Superior temporal gyrus (tissue), 1 donor: ENCODE data around the gene ALDH3B1.
"Not testable (repeated sequence)": the region's sequence is repeated elsewhere in the genome, so short reads cannot be mapped to it uniquely, and the experiment has no call there.

Experiments
- DNase-seq: peaks from one replicate; pipeline ENCODE4 v3.0.0-alpha.2; 2016; ENCODE audit errors: extremely low spot score

ALDH3B1 gene, protein sequence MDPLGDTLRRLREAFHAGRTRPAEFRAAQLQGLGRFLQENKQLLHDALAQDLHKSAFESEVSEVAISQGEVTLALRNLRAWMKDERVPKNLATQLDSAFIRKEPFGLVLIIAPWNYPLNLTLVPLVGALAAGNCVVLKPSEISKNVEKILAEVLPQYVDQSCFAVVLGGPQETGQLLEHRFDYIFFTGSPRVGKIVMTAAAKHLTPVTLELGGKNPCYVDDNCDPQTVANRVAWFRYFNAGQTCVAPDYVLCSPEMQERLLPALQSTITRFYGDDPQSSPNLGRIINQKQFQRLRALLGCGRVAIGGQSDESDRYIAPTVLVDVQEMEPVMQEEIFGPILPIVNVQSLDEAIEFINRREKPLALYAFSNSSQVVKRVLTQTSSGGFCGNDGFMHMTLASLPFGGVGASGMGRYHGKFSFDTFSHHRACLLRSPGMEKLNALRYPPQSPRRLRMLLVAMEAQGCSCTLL

DNA sequence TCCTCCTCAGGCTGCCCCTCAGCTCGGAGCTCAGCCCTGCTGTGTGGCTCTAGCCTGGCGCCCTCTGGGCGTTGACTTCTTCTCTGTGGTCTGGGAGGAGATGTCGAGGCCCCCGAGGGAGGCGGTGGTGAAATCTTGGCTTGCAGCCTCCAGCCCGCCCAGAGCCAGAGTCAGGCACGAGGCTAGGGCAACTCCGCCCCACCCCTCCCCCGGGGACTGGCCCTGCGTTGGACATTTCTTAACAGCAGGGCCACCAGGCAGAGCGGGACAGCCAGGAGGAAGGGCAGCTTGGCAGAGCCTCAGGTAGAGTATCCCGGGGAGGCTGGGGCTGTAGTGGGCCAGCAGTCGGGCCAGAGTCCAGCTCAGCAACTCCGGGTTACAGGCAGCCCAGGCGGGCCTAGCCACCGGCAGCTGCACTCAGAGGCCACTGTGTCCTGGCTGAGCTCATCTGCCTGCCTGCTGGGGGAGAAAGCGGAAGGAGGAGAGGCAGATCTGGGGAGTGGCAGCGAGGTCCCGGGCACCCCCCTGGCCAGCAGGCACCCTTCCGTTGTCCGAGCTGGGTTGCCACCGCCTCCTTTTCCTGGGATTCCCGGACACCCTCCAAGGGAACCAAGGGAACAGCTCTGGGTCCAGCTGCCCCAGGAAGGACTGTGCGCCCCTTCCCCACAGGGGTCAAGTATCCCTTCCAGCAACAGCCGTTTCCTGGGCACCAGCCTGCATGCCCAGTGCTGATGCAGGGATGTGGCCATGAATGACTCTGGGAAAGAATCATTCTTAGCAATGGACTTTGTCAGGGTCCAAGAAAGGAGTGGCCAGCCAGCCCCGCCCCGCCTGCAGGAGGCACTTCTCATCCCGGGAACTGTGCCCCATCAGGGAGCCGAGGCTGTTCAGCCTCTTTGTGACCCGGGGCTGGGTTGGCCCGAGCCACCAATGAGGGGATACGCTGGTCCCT lies at the start of gene ALDH3B1:
Gene ALDH3B1 (plus strand): TSS at position 238 of the 952 bp plus-strand sequence. CDS start 4,971 bp downstream, outside the sequence.
- peak; percentile 48 for DNase-seq

DNA sequence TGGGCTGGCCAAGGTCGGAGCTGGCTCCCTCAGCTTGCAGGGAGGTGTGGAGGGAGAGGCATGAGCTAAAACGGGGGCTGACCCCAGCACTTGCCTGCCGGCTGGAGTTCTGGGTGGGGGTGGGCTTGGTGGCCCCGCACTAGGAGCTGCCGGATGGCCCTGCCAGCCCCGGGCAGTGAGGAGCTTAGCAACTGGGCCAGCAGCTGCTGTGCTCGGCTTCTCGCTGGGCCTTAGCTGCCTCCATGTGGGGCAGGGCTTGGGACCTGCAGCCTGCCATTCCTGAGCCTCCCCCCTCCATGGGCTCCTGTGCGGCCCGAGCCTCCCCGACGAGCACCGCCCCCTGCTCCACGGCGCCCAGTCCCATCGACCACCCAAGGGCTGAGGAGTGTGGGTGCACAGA lies 46.9 kb upstream of the ALDH3B1 start:
- not testable (repeated sequence) for DNase-seq

DNA sequence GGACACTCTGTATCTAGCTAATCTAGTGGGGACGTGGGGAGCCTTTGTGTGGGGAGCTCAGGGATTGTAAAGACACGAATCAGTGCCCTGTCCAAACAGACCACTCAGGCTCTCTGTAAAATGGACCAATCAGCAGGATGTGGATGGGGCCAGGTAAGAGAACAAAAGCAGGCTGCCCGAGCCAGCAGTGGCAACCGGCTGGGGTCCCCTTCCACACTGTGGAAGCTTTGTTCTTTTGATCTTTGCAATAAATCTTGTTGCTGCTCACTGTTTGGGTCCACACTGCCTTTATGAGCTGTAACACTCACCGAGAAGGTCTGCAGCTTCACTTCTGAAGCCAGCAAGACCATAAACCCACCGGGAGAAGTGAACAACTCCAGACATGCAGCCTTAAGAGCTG lies 46.2 kb upstream of the ALDH3B1 start:
- not testable (repeated sequence) for DNase-seq

DNA sequence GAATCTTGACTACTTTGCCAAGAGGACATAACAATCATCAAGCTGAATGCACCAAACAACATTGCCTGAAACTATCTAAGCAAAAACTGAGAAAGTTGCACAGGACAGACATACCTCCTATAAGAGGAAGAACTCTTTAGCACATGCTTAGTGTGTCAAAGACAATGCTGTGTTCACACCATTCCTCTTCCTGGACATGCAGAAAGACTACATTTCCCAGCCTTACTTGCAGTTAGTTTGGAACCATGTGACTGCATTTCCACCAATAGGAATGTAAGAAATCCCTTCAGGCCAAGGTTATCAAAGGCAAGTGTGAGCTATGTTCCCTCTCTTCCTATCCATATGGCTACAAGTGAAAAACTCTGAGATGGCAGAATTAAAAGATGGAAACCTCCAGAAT lies 45.4 kb upstream of the ALDH3B1 start:
- DNase-seq, result not testable (repeated sequence)

DNA sequence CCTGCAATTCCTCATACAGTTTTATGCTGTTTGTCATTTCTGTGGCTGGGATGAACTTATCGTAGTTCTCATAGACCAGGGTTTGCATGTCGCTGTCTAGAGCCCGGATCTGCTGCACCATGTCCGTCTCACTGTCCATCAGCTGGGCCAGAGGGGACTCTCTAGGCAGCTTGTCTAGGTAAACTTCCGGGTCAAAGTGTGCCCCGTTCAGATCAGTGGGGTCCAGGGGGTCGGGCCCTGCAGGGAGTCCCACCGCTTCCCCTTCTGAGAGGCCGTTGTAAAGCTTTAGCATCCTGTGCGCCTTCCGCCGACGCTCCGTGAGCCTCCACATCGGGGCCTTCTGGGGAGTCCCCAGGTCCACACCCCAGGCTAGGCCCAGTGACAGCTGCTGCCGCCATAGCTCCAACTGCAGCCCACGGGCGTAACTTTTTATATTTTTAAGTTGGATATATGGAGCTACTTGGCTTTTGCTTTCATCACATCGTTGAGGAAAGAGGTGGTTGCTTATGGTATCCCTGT lies 44.2 kb upstream of the ALDH3B1 start:
- not testable (repeated sequence) for DNase-seq

DNA sequence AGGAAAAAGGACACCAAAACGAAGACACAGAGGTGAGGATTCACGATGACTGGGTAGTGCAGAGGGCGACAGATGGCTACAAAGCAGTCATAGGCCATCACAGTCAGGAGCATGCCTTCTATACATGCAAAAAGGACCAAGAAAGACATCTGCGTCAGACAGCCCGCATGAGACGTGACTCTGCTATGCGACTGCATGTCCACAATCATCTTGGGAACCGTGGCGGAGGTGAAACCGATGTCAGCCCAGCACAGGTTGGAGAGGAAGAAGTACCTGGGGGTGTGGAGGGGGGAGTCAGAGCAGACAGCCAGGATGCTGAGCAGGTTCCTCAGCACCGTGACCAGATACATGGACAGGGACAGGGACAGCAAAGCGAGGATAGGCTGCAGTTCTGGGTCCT lies 35.4 kb upstream of the ALDH3B1 start:
- not testable (repeated sequence) for DNase-seq

DNA sequence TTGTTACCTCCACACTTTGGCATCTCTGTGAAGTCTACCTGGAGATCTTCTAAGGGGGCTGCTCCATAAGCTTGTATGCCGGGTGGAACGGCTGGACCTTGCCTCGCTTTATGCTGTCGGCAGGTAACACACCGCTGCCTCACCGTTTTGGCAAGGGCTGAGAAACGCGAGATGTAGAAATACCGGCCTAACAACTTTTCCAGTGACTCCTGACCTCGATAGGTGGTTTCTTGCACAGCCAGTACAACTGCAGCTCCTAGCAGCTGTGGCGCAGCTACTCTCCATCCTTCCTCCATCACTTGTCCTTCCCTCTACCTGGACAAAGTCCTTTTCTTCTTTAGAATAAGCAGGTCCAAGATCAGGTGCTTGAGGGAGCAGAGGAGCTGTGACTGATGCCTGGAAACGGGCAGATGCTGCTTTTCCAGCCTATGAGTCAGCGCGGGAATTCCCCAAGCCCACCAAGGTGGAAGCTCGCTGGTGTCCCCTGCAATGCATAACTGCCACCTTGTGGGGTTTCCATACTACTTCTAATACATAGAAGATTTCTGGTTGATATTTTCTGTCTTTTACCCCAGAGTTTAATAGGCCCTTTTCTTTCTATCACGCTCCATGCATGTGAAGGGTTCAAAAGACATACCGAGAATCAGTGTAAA lies 31.2 kb upstream of the ALDH3B1 start:
- DNase-seq, result not testable (repeated sequence)

DNA sequence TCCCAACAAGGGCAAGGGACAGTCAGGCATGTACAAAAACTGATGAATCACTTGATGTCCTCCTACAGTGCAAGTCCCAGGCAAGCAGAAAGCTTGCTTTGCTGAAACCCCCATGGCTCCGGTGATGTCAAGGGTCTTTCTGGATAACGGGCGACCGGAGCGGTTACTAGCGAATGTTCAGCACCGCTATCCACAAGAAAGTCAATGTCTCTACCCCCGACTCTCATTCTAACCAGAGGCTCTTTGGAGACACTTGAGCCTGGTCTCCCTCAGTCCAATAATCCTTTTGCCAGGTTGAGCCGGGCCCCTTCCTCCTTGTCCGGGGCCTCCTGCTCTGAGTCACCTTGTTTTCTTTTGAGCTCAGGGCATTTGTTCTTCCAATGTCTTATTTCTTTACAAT lies 28.9 kb upstream of the ALDH3B1 start:
- not testable (repeated sequence) for DNase-seq

DNA sequence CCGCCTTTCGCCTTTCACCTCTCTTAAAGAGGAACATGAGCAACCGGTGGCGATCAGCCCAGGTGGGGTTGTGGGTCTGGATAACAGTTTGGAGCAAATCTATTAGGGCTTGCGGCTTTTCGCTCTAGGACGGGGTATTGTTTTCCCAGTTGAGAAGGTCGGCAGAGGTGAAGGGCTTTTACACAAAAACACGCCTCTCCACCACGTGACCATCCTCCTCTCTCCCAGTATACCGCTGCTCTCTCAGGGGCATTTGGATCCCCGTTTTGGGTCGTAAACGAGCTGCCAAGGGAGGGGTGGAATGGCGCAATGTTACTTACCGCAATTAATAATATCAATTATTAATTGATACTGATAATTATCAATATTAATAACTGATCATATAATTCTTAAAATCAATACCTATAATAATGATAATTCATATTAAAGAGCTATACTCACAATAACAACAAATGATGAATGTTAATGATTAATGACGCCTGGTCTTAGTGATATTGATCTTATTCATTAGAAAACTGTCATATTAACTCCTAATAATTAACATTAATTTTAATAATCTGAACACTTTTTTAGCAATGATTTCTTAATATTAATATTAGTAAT lies 27.8 kb upstream of the ALDH3B1 start:
- DNase-seq, result not testable (repeated sequence)

DNA sequence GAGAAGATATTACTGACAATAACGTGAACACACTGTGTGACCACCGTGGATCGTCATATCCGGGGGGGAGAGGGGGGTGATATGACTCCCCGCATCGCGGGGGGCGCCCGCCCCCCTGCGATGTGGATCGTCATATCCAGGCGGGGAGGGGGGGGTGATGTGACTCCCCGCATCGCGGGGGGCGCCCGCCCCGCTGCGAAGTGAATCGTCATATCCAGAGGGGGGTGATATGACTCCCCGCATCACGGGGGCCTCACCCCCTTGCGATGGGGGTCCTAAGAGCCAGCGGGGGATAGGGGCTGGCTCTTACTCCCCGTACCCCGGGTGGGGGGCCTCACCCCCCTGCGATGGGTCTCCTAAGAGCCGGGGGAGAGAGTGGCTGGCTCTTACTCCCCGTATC lies 26.2 kb upstream of the ALDH3B1 start:
- DNase-seq, result no peak

DNA sequence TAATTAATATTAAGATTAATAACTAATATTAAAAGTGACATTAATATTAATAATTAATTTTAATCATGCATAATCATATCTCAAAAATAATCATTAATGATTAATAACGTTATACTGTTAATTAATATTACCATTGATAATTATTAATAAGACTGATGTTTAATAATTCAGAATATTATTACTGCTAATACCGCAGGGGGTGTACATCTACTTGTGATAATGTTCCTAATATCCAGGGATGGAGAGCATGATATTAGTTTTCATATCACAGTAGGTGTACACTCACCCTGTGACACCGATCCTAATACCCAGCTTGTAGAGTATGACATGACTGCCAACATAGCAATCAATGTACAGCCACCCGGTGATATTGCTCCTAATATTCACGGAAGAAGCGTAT lies 24.8 kb upstream of the ALDH3B1 start:
- DNase-seq, result not testable (repeated sequence)

DNA sequence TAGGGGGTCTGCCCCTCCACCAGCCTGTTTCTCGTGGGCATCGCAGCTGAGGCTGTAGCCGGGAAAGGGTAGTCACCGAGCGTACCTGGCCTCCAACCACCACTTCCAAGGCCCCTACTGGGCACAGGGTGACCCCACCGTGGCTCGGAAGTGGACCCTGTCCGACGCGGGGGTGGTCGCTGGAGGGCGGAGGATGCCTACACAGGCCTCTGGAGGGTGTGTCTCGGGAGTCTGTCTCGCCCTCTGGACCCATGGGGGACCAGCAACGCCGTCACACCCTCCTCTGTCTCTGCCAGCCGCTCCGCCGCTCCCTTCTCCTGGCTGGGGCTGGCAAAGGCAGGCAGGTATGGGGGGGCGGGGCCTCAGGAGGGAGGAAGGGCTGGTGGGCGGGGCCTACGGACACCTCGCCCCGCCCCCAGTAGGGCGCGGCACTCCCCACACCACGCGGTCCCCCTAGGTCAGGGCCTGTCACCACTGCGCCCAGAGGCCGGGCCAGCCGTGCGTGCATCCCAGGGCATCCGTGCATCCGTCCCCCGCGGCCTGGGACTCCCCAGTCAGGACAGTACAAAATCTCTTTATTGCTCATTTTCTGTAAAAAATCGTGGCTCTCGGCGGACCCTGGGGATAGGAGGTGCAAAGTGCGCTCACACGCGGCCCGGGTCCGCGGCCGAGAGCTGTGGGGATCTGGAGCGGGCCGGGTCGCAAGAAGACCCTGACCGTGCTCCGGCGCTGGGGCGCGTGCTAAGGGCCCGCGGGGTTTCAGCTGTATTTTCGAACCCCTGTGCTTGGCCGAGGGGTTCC lies 19.4 kb upstream of the ALDH3B1 start:
- DNase-seq, result not testable (repeated sequence)

DNA sequence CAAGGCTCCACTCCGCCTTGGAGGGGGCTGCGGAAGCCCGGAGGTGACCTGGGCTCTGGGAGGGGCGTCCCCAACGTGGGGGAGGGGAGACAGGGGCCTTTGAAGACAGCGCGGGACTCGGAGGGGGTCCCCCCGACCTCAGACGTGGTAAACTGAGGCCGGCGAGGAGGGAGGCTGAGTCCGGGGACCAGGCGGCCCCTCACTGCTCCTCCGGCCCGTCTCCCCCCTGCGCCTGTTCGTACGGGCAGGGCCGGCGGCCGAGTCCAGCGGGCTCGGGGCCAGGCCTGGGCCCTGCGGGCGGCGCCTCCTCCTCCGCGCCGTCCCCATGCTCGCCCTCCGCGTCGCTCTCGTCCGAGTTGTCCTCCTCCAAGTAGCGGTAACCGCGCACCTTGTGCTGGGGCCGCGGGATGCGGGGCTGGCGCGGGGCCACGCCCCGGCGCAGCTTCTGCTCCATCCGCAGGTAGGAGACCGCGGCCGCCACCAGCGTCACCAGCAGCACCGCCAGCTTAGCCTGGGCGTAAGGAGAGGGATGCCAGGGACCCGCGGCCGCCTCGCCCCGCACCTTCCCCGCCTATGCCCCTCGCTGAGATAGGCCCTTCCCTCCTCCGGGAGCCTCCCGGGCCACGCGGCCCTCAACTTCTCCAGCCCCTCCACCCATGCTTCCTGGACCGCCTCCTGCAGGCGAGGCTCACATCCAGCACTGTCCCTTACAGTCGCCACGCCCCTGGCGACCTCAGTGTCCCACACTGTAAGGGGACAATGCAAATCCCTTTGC lies 18.6 kb upstream of the ALDH3B1 start:
- not testable (repeated sequence) for DNase-seq

DNA sequence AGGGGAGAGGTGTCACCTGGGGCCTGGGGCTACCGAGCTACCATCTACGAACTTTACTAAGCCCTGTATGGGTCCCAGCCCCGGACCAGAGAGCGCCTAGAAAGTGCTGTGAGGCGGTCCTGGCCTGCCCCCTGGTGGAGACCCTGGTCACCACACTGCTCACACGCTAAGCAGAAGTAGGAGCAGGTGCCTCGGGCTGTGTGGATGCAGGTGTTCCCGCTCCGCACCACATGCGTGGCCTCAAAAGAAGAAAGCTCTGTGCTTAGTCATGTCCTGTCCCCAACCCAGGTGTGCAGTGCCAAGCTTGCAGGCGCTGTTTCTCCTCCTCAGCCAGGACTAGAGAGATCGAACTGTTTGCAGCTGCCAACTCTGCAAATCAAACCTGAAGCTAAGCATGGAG lies 16.3 kb upstream of the ALDH3B1 start:
- DNase-seq, result peak; percentile 13

DNA sequence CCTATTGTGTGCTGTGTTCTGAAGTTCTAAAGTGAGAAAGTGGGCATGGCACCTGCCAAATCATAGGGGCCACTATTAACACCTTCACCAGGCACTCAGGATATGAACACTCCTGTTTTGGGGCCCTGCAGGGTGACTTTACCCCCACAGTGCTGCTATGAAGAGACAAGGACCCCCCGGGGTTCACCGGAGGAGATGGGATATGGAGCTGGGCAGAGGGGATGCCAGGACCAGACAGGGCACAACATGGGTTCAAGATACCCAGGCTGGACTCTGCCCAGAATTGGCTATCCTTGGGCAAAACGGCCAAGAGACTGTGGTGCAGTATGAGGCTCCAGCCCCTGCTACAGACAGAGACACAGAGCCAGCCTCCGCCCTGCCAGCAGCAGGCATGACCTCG lies 15.7 kb upstream of the ALDH3B1 start:
- DNase-seq, result not testable (repeated sequence)

DNA sequence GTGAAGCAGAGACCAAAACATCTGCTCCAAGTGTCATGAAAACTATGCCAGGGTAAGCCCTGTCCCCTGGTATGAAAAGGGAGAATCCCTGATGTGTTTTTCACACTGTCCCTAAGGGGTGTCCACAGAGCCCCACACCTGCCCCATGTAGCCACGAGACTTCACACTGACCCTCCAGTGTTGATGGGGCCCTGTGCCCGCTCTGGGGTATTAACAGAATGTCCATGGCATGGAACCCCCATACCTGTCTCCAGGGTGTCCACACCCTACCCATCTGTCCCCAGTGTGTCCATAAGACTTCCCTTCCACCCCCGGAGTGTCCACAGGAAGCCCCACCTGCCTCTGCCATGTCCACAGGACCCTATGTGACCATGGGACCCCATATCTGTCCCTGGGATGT lies 15.0 kb upstream of the ALDH3B1 start:
- not testable (repeated sequence) for DNase-seq

DNA sequence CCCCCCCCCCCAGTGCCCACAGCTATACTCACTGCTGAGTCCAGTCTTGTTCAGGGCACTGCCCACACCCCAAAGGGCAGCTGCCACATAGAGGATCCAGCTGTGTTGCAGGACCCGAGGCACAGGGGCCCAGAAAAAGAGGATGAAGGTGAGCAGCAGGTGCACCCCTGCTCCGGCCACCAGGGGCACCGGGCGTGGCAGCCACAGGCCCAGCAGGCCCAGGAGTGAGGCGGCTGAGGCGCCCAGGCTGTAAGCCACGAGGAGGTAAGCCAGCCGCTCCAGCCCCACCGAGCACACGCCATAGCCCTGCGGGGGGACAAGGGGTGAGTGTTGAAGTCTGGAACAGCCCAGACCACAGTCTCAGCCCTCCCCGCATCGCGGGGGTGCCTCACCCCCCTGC lies 14.5 kb upstream of the ALDH3B1 start:
- not testable (repeated sequence) for DNase-seq

DNA sequence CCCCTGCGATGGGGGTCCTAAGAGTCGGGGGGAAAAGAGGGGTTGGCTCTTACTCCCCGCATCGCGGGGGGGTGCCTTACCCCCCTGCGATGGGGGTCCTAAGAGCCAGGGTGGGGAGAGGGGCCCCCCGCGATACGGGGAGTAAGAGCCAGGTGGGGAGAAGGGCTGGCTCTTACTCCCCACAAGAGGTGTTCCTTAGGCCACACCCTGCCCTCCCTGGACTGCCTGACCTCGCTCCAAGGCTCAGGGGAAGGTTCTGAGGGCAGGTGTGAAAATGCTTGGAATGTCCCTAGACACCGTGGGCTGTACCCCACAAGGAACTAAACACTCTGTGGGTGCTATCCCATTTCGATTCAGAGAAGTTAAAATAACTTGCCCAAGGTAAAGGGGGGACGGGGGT lies 14.1 kb upstream of the ALDH3B1 start:
- no peak for DNase-seq
